Upper lobe of left lung (tissue), 4 donors: ENCODE measurements around the gene GDPD1.

Experiments
- CTCF ChIP-seq, 6 experiments: fragments of 450-650 bp in 4 of 6; fragments of 200-600 bp in 2 of 6; sonication (generic) in 2 of 6; IDR thresholded peaks; one replicate each; pipeline ENCODE4 v1.5.1; 2016 to 2019; ENCODE audit warnings: antibody characterized with exemption in 6 of 6
- EP300 ChIP-seq, 4 donors: sonication (generic); formaldehyde crosslinking; IDR thresholded peaks; one replicate each; pipeline ENCODE4 v1.5.1; 2017; ENCODE audit warnings: antibody characterized with exemption in 4 of 4, control low read depth in 2 of 4
- POLR2A ChIP-seq, 4 donors: fragments of 450-650 bp; IDR thresholded peaks; one replicate each; pipeline ENCODE4 v1.5.1; 2016 to 2017; ENCODE audit warnings: antibody characterized with exemption in 4 of 4, mild to moderate bottlenecking in 2 of 4
- POLR2AphosphoS5 ChIP-seq, 2 donors: sonication (generic); formaldehyde crosslinking; IDR thresholded peaks; one replicate each; pipeline ENCODE4 v1.5.1; 2017; ENCODE audit warnings: antibody characterized with exemption in 2 of 2

- TF ChIP-seq CTCF (IDR thresholded peaks at IDR 0.05) (no peak), POLR2A (IDR thresholded peaks at IDR 0.05) (no peak), POLR2AphosphoS5 (IDR thresholded peaks at IDR 0.05) (no peak), EP300 (IDR thresholded peaks at IDR 0.05) (no peak)
These were observed 14.3 kb downstream of the GDPD1 start for GRCh38 chr17:59234631-59235030.
